HG02973 (cell line): Measurements from ENCODE around the gene ADSL.
A peak's percentile ranks its signal among the peaks of the same experiment; 100 is the strongest.

Experiments used
- ATAC-seq: cut with Tn5 transposase; IDR thresholded peaks from one replicate; pipeline ENCODE4 v1.9.1; 2021; ENCODE audit warnings: moderate library complexity; ENCODE audit not compliant: unreplicated experiment

ADSL gene

DNA sequence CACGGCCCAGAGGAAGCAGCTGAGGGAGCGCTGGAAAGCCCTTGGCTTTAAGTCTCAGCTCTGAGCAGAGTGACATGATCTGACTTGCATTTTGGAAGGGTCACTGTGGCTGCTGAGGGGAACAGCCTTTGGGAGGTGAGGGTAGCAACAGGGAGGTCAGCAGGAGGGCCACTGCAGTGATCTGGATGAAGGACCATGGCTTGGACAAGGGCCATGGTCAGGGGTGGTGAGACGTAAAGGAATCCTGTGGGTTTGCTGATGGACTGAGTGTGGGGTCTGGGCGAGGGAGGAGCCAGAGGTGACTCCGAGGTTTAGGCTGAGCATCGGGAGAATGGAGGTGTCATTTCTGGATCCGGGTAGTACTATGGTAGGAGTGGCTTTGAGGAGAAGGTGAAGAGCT is 57.4 kb downstream of the ADSL start:
- no peak for ATAC-seq

DNA sequence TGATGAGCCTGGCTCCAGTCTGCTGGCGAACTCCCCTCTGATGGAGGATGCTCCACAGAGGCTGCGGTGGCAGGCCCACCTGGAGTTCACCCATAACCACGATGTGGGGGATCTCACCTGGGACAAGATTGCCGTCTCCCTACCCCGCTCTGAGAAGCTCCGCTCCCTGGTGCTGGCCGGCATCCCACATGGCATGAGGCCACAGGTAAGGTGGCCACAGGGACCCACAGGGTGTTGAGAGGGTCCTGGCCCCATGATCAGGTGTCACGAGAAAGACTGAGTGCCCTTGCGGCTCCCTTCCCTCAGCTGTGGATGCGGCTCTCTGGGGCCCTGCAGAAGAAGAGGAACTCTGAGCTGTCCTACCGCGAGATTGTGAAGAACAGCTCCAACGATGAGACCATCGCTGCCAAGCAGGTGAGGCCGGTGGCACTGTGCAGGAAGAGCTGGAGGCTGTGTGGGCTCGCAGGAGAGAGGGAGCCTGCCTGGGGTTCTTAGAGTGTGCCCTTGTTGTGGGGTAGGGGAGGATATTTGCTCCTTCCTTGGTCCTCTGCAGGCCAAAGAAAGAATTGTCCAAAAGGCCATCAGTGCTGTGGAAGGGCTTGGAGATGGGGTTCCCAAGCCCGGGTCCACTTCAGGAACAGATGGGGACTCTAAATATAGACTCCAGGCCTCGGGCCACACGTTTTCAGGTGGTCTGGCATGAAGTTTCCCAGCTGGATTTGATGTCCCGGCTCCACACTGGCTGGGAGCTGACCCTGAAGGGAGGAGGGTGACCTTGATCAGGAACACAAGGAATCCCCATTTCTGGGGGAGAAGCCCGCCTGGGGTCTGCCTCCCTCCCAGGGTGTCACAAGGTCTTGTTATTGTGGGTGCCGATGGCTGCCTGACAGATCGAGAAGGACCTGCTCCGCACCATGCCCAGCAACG is 58.2 kb downstream of the ADSL start:
- no peak for ATAC-seq

DNA sequence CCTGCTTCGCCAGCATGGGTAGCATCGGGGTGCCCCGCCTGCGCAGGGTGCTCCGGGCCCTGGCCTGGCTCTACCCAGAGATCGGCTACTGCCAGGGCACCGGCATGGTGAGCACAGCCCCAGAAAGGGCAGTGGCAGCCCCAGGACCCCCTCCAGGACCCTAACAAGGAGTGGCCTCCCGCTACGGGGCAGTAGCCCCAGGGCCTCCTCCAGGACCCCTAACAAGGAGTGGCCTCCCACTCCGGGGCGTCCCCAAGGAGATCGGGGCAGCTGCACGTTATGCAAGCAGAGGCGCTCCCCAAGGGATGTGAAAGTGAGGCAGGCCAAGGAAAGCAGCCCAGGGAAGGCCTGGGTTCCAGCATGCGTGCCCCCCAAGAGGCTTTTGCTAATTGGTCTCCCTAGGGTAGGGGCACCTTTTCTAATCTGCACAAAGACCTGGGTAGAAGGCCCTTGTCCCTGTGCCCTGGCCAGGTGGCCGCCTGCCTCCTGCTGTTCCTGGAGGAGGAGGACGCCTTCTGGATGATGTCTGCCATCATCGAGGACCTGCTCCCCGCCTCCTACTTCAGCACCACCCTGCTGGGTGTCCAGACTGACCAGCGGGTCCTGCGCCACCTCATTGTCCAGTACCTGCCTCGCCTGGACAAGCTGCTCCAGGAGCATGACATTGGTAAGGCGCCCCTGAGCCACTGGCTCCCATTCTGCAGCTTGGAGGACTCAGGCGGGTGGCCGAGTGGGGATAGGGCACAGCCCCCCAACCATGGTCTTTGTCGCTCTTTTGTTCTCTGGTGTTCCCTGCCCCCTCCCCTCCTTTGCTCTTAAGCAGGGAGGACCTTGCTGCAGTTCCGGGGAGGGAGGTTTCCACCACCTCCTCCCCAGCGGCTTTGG is 59.1 kb downstream of the ADSL start:
- ATAC-seq, result no peak

DNA sequence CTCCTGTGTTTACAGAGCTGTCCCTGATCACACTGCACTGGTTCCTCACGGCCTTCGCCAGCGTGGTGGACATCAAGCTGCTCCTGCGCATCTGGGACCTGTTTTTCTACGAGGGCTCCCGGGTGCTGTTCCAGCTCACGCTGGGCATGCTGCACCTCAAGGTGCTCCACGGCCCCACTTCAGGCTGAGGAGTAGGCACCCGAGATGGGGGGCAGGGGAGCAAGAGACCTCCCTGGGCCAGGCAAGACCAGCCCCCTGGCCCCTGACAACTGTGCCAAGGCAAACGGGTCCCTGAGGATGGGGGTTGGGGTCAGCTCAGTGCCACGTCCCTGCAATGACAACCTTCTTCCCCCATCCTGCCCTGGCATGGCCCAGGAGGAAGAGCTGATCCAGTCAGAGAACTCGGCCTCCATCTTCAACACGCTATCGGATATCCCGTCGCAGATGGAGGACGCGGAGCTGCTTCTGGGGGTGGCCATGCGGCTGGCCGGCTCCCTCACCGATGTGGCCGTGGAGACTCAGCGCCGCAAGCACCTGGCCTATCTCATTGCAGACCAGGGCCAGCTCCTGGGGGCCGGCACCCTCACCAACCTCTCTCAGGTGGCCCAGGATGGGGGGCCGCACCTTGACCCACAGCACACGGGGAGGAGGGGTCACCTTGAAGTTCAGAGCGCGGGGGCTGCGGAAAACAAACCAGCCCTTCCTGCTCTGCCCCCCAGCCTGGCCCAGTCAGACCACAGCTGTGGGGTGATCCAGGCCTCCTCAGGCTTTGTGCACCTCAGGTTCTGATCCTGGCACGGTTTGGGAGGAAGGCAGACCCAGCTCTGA is 60.0 kb downstream of the ADSL start:
- ATAC-seq, result no peak

DNA sequence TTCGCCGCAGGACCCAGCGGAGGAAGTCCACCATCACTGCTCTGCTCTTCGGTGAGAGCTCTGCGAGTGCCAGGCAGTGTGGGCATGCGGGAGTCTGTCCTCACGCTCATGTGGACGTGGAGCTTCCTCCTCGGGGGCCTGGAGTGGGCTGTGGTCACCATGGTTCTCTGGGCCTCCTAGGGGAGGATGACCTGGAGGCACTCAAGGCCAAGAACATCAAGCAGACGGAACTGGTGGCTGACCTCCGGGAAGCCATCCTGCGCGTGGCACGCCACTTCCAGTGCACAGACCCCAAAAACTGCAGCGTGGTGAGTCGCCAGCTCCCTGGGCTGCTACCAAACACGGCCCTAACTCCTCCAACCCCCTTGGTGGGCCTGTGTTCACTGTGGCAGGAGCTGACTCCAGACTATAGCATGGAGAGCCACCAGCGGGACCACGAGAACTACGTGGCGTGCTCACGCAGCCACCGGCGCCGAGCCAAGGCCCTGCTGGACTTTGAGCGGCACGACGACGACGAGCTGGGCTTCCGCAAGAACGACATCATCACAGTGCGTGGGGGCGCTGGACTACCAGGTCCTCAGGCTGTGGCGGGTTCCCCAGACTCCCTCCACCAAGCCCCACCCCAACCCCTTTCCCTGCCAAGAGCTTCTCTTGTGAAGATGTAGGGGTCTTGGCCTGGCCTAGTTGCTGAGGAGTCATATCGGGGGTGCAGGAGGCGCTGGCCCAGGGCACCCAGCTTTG is 60.9 kb downstream of the ADSL start:
- ATAC-seq, result no peak

DNA sequence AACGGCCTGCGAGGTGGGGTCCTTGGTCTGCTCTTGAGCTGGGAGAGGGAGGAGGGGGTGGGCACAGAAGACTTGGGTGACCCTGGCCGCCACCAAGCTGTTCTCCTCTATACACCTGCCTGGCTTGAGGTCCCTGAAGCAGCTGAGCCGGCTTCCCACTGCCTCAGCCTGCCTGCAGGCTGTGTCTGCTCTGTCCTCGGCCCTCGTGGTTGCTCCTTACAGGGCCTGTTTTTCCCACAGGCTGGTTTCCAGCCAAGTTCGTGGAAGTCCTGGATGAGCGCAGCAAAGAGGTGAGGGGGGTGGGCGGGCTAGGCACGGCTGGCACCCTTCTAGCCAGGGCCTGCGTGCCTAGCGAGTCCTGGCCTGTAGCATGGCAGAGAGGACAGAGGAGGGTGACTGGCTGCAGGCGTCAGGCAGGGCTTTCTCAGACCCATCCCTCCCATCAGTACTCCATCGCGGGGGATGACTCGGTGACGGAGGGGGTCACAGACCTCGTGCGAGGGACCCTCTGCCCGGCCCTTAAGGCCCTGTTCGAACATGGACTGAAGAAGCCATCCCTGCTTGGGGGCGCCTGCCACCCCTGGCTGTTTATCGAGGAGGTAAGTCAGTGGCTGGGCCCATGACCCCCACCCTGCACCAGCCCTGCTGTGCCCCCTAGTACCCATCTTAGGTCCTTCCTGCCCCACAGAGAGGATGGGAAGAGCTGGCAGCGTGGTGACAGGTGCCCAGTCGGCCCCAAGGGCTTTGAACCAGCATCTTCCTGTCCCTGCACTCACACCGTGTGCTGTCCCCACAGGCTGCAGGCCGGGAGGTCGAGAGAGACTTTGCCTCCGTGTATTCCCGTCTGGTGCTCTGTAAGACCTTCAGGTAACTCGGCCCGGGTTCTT is 61.8 kb downstream of the ADSL start:
- no peak for ATAC-seq

DNA sequence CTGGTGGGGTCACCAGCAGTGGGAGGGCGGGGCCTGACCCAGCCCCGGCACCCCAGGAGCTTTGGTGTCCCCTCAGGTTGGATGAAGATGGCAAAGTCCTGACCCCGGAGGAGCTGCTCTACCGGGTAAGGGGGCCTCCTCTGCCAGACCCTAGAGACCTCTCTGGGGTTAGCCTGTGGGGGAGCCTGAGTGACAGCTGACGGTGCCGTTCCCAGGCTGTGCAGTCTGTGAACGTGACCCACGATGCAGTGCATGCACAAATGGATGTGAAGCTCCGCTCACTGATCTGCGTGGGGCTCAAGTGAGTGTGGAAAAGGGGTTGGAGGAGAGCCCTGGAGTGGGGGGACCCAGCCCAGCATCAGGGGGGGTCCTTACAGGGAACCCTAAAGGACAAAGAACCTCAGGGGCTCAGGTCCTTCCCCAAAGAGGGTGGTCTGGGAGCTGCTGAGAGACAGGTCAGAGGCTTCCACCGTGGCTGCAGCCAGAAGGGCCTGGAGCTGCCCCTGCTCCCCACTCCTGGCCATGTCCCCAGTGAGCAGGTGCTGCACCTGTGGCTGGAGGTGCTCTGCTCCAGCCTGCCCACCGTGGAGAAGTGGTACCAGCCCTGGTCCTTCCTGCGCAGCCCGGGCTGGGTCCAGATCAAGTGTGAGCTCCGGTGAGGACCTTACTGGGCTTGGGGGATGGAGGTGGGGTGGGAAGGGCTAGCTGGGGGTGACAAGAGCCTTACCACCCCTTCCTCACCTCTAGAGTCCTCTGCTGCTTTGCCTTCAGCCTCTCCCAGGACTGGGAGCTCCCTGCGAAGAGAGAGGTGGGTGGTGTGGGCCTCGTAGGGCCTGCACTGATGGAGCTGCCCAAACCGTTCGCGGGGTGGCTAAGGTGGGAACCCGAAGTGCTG is 62.7 kb downstream of the ADSL start:
- ATAC-seq, result no peak

DNA sequence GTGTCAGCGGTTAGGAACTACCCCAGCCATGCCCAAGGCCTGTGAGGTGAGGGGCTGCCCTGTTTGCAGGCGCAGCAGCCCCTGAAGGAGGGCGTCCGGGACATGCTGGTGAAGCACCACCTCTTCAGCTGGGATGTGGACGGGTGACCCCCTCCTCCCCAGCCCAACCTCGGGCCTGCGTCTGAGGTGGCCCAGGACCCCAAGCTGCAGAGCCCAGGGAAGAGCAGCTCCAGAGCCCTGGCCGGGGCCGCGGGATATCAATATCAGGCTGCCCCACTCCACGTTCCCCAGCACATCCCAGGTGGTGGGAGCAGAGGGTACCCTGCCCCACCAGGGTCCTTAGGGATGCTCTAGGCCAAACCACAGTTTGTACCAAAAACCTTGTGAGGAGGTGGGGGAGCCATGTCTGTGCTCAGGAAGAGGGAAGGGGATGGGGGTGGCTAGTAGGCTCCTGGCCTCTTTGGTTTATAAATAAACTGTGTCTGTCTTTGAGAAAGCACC is 63.4 kb downstream of the ADSL start:
- ATAC-seq, result no peak

DNA sequence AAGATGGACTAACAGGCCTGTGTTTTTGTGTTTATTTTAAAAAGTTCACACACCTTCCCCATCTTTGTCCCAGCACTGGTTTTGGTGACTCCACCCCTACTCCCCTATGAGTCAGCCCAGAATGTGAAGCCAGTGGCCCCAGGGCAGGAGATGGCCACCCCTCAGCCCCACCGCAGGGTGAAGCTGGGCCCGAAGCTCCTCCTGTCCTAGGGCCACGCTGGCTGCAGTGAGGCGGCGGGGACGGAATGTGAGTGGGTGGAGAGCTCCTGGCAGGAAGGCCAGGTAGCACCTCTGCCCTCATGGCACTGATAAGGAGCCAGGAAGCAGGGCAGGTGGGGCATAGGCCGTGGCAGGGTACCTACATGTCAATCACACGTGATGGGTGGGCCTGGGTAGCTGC is 64.0 kb downstream of the ADSL start:
- no peak for ATAC-seq

DNA sequence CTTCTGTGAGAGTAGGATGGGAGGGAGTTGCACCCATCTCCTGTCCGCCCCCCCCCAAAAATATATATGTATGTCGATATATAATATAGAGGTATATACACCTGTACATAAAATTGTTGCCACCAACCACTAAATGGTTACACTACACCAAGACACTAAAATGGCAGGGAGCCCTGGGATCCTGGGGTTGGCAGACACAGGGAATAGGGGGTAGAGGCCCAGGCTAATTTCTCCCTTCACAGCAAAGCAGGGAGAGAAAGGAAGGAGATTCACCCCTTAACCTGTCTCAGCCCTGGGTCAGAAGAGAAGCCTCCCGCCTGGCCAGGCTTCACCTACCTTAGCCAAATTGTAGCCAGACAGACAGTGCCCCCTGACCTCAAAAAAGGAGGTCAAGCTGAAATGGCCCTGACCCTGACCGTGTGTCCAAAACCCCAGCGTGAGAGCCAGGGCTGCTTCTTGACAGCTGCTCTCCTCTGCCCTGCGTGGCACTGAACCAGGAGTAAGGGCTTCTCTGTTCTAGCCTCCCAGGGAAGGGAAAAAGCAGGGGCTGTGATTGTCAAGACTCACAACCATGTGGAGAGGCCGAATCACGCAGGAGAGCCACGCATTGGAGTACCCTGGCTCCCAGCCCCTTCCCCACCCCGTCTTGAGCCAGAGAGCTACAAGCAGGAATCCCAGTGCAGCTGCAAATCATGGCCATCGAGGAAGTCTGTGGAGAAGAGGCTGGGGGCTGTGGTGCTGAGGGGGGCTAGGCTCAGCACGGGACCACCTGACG is 64.6 kb downstream of the ADSL start:
- ATAC-seq, result no peak

DNA sequence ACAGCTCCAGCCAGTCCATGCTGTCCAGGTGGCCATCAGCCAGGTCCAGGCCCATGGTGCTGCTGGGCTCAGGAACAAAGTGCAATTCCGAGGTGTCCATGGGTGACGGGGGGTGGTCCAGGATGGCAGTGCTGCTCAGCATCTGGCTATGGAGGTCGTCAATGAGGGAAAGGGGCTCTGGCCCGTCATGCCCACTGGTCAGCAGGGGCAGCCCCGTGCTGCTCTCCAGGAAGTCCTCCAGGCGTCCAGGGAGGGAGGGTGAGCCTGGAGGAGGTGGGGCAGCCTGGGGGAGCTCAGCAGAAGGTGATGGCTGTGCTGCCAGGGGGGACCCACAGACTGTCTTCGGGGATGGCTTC is 65.2 kb downstream of the ADSL start:
- ATAC-seq, result no peak

DNA sequence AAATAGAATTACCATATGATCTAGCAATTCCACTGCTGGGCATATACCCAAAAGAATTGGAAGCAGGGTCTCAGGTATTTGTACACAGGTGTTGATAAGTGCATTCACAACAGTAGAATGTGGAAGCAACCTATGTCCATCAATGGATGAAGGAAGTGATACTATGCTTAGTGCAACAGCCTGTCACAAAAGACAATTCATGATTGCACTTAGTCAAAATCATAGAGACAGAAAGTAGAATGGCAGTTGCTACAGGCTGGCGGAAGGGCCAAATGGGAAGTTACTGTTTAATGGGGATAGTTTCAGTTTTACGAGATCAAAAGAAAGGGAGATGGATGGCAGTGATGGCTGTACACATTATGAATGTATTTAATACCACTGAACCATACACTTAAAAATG is 66.1 kb downstream of the ADSL start:
- ATAC-seq, result peak; percentile 42

DNA sequence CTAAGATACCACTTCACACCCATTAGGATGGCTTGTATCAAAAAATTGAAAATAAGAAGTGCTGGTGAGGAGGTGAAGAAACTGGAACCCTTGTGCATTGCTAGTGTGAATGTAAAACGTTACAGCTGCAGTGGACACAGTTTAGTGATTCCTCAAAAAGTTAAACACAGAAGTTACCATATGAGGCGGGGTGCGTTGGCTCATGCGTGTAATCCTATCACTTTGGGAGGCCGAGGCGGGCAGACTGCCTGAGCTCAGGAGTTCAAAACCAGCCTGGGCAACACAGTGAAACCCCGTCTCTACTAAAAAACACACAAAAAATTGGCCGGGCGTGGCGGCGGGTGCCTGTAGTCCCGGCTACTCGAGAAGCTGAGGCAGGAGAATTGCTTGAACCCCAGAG is 67.6 kb downstream of the ADSL start:
- no peak for ATAC-seq

DNA sequence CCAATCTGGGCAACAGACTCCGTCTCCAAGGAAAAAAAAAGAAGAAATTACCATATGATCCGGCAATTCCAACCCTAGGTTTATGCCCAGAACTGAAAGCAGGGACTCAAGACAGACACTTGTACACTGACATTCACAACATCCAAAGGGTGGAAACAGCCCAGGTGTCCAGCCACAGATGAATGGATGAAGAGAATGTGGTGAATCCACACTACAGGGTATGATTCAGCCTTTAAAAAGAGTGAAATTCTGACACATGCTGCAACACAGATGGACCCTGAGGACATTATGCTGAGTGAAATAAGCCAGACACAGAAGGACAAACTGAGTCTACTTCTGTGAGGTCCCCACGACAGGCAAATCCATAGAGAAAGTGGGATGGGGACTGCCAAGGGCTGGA is 68.0 kb downstream of the ADSL start:
- no peak for ATAC-seq

DNA sequence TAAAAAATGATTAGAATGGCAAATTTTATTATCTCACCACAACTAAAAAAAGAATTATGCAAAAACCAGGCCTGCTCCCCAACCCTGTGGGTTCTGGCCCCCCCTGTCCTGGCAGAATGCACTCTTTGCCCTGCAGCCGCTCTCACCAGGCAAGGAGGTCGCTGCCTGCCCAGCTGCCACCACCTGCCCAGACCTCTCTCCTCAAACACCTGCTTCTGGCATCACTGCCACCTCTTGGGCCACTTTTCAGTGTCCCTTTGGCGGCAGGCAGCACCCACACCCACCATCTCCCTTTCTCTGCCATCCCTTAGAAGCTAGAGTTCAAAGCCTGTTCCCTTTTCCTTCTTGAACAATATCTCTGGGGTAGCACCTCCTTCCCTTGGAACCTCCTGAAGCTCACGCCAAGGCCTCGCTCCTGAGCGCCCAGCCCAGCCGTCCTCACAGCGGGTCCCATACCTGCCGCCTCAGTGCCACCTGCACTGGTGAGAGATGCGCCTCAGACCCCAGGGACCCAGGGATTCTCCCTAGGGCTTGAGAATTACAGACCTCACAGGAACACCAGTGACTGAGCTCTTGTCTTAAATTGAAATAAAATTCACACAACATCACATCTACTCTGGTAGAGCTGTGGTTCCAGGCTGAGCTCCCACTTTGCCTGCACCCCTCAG is 68.7 kb downstream of the ADSL start:
- no peak for ATAC-seq

DNA sequence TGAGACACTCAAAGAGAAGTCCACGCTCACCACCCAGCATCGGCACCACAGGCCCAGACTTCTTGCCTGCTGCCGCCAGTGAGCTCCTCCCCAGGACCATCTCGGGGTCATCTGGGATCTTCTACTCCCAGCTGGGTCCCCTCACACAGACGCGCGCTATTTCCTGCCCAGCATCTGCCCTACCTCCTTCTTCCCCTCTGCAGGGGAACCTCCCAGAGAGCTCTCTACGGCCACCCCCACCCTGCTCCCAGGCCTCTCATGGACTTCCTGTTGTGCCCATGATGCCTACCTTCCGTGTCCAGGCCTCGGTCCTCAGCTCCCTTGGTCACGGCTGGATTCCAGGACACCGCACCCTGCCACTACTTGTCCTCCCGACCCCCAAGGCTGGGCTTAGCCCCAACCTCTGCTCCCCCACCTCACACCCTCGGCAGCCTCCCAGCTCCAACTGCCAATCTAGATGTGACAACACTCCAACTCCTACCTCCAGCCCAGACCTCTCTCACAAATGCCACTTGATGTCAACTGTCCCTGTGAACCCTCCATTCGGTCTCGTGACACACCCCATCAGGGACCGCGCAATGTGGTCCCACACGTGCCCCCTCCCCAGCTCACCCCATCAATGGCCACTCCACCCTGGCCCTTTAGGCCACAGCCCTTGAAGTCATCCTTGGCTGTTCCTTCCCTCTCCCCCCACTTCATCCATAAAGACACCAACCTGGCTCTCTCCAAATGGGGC is 69.4 kb downstream of the ADSL start:
- ATAC-seq, result no peak

DNA sequence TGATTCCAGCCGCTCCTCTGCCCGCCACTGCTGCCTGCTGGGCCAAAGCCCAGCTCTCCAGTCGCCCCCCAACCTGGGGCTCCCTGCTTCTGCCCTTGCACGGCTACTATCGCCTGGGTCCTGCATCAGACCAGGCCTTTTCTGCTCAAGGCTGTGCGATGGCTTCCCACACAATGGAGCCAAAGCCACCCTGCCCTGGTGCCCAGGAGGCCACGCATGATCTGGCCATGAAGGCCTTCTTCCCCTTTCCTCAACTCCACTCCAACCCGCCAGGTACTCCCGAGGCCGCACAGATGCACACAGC is 69.9 kb downstream of the ADSL start:
- ATAC-seq, result no peak
